GM21723 (cell line): ENCODE data around the gene MARCHF3.
"Not testable (repeated sequence)": the region's sequence is repeated elsewhere in the genome, so short reads cannot be mapped to it uniquely, and the experiment has no call there.

Source experiments
- ATAC-seq: cut with Tn5 transposase; IDR thresholded peaks from one replicate; pipeline ENCODE4 v1.9.1; 2021; ENCODE audit warnings: mild to moderate bottlenecking, moderate library complexity; ENCODE audit not compliant: unreplicated experiment

MARCHF3 gene

DNA sequence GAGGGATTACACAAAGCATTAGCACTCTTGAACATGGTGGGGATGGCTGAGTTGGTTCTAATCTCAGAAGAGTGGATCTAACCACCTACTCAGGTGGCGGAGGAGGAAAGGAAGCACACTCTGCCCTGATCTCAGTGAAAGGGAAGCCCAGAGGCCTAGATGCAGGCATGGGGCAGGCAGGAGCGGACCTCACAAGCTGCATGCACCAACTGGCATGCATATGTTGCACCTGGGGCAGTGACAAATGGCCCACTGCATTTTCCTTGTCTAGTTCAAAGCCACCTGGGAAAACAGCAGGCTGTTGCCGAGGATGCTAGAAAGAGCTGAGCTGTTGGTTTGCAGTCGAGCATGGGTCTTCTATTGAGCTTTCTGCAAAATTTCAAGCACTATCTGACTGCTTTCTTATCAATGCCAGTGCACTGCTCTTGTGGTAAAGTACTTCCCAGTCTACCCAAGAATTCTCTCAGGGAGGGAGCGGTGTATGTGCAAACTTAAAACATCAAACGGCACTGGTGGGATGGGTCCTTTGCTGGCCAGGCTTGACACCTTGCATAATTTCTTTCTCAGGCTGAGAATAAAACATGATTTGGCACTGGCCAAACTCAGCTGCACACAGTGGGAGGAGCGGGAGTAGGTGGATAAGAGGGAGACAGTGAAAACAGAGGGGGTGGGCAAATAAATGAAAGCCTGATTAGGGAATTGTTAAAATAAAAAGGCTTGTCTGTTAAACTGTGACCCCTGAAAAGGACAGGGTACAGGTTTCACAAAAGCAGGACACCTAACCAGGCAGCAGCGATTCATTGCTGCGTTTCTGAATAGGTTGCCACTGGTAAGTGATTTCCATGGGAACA, 108.9 kb downstream of the MARCHF3 start:
- ATAC-seq: no peak

DNA sequence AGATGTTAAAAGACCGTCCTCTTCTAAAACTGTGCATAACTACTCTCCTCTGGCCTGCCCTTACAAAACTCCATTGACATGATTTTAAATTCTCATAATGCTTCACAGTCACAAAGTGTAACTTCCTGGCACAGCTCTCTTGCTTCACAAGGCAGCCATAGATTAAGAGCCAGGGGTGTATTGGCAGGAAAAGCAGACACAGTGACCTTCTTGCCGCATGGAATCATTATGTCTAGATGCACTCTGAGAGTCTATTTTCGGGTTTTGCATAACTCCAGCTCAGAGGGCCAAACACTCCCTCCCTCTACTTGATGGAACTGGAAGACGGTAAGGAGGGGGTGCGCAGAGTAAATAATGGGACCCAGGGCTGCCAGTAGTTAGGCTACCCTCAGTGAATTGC, 110.1 kb downstream of the MARCHF3 start:
- ATAC-seq: no peak

- no peak for ATAC-seq
These were observed 110.8 kb downstream of the MARCHF3 start for GRCh38 chr5:126919566-126919965.

GRCh38 chr5:126918615-126918957, 111.8 kb downstream of the MARCHF3 start:
- ATAC-seq: no peak

DNA sequence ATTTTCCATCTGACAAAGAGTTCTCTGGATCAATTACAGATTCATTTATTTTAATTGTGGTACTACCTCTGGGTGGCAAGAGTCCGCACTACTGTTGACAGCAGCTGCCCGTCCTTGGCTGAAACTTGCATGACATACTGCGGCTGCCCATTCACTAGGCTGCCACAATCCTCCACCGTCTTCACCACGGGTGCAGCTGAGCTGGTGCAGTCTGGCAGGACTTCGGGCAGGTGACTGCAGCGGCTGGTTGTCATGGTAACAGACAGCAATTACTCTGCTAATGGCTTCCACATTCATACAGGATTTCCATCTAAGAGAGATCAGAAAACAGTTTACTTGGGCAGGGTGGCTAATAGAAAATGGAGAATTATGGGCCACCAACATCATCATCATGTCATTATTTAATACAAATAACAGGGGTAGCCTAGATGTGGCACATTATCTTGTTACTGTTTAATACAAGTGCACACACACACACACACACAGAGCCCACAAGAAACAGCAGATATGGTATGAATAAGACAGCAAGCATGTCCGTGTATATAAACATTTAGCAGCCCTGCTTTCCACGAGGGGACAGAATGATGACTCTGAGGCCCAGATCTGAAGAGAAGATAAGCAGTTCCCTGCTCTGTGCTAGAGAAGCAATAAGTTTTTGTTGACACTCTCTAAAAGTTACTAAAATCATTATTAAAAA, 112.3 kb downstream of the MARCHF3 start:
- ATAC-seq: no peak

DNA sequence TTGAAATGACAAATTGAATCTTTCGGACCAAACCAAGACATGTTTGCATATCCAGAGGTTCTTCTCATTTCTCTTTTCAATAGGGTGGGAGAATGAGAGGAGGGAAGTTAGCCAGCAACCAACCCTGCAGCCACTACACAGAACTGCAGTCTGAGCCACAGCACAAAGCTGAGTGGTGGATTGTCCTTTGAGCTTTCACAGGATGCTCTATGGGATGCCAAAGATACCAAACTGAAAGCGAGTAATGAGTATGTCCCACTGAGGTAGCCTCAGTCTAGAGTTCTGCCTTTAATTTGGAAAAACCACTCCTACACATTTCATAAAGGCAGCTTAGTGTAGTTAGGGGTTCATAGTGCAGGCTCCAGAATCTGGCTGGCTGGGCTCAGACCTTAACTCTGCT, 114.9 kb downstream of the MARCHF3 start:
- no peak for ATAC-seq

DNA sequence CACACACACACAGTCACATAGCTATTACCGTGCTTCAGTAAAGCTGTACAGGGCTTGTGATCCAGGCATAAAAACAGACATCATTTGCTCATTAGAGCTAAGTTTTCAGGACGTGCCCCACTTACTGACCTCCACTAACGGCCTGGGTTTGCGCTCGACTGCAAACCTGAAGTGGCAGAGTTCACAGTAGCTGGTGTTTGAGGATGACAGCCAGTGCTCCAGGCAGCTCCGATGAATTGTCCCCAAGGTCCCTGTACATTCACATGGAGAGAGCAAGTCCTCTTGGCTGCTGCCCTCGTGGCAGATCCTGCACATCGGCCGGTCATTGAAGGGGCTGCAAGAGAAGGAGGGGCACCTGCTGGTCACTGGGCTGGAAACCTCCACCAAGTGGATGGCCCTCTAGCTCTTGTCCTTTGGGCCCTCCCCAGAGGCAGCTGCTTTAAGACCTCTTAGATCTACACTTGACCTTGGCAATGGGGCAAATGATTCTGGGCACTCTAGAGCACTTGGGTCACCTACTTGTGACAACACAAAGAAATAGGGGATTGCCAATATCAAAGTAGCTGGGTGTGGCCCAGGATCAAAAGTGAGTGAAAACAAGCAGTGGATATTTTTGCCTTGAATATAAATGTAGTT, 115.4 kb downstream of the MARCHF3 start:
- ATAC-seq: no peak

DNA sequence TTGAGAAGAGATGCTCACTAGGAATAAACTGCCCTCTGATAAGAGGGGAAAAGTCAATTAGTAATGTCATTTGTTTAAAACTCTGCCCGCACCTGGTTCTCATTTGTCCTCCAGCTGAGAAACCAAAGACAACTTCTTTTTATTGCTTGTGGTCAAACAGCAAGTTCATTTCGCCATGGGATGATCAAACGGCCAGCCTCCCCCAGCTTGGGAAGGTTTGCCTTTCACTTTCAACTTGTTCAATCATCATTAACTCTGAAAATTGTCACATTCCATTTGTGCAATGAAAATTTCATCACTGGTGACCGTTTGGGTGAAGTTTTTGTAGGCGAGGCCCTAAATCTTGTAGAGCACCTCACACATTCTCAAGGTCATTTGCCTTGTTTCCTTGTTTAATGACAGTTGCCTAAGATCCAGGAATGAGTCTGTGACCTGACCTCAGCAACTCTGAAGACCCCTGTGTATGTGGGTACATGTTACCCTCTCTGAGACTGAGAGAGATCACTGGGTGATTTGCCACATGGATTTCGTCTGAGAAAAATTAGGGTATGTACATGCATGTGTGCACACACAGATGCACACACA, 117.7 kb downstream of the MARCHF3 start:
- ATAC-seq: no peak

DNA sequence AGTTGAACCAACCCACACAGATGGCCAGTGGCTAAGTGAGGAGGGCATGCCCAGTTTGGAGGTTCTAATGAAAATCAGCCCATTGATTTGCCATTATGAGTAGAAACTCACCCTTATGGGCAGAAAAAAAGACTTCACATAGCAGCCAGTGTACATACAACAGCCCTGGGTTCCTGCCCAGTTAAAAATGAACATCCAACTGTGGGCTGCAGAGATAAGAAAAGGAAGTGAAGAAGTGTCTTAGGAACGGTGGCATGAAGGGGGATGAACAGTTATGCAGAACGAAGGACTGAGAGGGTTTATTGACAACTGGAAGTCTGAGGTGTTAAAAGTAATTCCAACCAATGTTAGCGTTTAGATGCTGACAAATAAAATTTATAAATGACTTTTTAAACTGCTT, 118.4 kb downstream of the MARCHF3 start:
- no peak for ATAC-seq

DNA sequence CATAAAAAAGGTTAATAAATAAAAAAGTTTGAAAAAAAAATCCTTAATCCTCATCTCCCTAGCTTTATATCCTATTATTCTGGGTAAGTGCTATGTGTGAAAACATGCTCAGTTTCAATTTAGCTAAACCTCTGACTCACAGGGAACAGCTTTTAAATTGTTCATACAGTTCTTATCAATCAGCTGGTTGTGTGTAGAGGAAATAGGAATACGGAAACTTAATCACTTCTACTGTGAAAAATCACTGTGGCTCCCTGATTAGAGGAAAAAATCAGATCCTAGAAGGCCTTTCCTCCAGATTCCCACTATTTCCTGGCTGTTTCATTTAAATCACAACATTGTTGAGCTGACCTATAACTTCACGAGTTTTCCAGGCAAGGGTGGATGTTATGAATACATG, 120.5 kb downstream of the MARCHF3 start:
- no peak for ATAC-seq

DNA sequence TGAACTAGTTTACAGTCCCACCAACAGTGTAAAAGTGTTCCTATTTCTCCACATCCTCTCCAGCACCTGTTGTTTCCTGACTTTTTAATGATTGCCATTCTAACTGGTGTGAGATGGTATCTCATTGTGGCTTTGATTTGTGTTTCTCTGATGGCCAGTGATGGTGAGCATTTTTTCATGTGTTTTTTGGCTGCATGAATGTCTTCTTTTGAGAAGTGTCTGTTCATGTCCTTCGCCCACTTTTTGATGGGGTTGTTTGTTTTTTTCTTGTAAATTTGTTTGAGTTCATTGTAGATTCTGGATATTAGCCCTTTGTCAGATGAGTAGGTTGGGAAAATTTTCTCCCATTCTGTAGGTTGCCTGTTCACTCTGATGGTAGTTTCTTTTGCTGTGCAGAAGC, 126.0 kb downstream of the MARCHF3 start:
- ATAC-seq: not testable (repeated sequence)

GRCh38 chr5:126900796-126901195, 129.6 kb downstream of the MARCHF3 start:
- no peak for ATAC-seq

GRCh38 chr5:126899476-126899875, 130.9 kb downstream of the MARCHF3 start:
- no peak for ATAC-seq

DNA sequence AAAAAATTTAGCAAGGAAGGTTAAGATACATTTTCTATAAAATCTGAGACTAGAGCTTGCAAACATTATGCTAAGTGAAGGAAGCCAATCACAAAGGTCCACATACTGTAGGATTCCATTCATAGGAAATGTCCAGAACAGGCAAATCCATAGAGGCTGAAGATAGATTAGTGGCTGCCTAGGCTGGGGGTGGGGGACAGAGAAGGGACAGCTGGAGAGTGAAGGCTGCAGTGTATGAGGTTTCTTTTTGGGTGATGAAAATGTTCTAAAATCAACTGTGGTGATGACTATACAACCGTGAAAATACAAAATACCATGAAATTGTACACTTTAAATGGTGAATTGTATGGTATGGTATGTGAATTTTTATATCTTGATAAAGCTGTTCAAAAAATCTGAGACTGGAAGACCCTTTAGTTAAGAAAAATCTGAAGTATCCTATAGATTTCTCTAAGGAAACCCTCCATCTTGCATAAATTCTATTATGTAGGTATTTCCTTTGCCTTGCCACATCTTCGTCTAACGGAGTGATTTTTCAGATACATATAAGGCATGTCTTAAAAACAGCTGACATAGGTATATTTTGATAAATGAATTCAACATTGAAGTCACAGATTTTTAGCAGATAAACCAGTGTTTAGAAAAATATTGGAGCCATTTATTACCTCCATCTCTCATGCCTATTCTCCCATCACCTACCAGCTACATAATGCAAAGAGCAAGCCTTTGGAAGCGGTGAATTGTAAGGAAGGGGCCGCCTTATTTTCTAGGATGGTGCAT, 132.3 kb downstream of the MARCHF3 start:
- ATAC-seq: no peak

GRCh38 chr5:126896170-126896702, 134.1 kb downstream of the MARCHF3 start:
- no peak for ATAC-seq

DNA sequence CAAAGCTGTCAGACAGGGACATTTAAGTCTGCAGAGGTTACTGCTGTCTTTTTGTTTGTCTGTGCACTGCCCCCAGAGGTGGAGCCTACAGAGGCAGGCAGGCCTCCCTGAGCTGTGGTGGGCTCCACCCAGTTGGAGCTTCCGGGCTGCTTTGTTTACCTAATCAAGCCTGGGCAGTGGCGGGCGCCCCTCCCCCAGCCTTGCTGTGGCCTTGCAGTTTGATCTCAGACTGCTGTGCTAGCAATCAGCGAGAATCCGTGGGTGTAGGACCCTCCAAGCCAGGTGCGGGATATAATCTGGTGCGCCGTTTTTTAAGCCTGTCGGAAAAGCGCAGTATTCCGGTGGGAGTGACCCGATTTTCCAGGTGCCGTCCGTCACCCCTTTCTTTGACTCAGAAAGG, 134.6 kb downstream of the MARCHF3 start:
- ATAC-seq: not testable (repeated sequence)

GRCh38 chr5:126890414-126890813, 139.9 kb downstream of the MARCHF3 start:
- not testable (repeated sequence) for ATAC-seq

GRCh38 chr5:126888175-126888574, 142.2 kb downstream of the MARCHF3 start:
- no peak for ATAC-seq

- no peak for ATAC-seq
These were observed 146.0 kb downstream of the MARCHF3 start for GRCh38 chr5:126884269-126884819.

GRCh38 chr5:126883564-126884245, 146.7 kb downstream of the MARCHF3 start:
- no peak for ATAC-seq
